ENCODE measurements around the gene KCNH1. TPM values are rescaled to one million over a fixed set of nuclear protein-coding genes. Genes with fewer than 3 reads are reported as not detected.

The KCNH1 gene
- total RNA-seq, 1 donor from 2014 or later, result 6.3 TPM

DNA sequence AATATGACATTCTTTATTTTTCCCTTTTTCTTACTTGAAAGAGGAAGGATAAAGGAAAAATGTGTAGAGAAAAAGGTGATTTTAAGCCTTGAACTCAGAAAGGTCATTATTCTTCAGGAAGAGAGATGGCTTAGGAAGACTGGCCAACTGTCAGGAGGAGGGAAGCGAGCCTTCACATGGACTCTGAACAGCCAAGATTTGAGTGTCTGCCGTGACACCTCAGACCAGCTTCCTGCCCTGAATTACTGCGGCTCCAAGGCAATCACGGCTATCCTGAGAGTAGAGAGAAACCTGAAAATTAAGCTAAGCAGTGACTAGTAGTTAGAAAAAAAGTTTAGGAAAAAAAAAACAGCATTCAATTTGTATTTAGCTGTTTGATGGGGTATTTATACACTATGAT, 314.7 kb downstream of the KCNH1 start:
- H3K4me3 Mint-ChIP-seq (ENCODE audit: unreplicated experiment), result no peak overlapping the region

DNA sequence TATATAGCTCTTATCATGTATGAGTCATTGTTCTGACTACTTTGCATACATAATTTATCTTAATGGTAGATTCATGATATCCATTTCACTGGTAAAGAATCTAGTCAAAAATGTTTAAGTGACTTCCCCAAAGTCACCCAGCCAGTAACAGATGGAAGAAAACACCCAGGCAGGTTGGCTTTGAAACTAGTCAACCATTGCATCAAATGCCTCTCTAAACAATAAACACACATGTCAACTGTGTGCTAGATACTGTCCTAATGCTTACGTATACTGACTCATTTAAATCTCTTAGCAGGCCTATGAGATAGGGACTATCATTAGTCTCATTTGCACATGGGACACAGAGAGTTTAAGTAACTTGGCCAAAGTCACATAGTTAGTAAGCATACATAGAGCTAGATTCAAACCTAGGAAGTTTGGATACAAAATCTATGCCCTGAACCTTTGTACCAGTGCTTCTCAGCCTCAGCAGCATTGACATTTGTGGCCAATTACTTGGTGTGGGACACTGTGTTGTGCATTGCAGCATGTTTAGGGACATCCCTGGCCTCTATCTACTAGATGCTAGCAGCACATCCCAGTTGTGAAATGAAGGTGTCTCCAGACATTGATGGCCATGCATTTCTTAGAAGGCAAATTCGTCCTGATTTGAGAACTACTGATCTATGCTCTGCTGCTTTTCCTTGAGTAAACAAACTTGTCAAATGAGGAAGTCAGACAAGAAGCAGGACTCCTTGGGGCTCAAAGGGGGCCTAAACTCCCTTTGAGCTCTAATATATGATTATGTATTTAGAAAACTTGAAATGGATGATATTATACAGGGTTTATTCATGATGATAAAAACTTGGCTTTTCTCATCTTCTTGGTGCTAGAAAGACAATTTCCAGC, 316.3 kb downstream of the KCNH1 start:
- TF ChIP-seq, protein P1, sequence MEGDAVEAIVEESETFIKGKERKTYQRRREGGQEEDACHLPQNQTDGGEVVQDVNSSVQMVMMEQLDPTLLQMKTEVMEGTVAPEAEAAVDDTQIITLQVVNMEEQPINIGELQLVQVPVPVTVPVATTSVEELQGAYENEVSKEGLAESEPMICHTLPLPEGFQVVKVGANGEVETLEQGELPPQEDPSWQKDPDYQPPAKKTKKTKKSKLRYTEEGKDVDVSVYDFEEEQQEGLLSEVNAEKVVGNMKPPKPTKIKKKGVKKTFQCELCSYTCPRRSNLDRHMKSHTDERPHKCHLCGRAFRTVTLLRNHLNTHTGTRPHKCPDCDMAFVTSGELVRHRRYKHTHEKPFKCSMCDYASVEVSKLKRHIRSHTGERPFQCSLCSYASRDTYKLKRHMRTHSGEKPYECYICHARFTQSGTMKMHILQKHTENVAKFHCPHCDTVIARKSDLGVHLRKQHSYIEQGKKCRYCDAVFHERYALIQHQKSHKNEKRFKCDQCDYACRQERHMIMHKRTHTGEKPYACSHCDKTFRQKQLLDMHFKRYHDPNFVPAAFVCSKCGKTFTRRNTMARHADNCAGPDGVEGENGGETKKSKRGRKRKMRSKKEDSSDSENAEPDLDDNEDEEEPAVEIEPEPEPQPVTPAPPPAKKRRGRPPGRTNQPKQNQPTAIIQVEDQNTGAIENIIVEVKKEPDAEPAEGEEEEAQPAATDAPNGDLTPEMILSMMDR (IDR thresholded peaks at IDR 0.05), result no peak
- H3K36me3 Mint-ChIP-seq (ENCODE audit: low read depth), result peaks cover 1% of the 10 kb centered on the region
- H3K4me1 Mint-ChIP-seq (ENCODE audit: low read depth), result peaks cover 5% of the 10 kb centered on the region
- H3K27me3 Mint-ChIP-seq (ENCODE audit: low read depth), result no peaks in the 10 kb centered on the region
- peaks cover 2% of the 10 kb centered on the region for H3K9me3 Mint-ChIP-seq (ENCODE audit: low read depth)
- H3K4me3 Mint-ChIP-seq (ENCODE audit: unreplicated experiment), result no peak overlapping the region
- DNase-seq (ENCODE audit: low spot score), result no peak
- no peak overlapping the region for H3K27ac Mint-ChIP-seq (ENCODE audit: unreplicated experiment)

More for the DNA sequence above, 314.7 kb downstream of the KCNH1 start:
- no peaks in the 10 kb centered on the region for H3K36me3 Mint-ChIP-seq (ENCODE audit: low read depth)
- H3K9me3 Mint-ChIP-seq (ENCODE audit: low read depth), result no peaks in the 10 kb centered on the region
- TF ChIP-seq, protein P1 (IDR thresholded peaks at IDR 0.05), result no peak
- DNase-seq (ENCODE audit: low spot score), result no peak
- no peaks in the 10 kb centered on the region for H3K27me3 Mint-ChIP-seq (ENCODE audit: low read depth)
- H3K4me1 Mint-ChIP-seq (ENCODE audit: low read depth), result peaks cover 5% of the 10 kb centered on the region
- H3K27ac Mint-ChIP-seq (ENCODE audit: unreplicated experiment), result no peak overlapping the region

DNA sequence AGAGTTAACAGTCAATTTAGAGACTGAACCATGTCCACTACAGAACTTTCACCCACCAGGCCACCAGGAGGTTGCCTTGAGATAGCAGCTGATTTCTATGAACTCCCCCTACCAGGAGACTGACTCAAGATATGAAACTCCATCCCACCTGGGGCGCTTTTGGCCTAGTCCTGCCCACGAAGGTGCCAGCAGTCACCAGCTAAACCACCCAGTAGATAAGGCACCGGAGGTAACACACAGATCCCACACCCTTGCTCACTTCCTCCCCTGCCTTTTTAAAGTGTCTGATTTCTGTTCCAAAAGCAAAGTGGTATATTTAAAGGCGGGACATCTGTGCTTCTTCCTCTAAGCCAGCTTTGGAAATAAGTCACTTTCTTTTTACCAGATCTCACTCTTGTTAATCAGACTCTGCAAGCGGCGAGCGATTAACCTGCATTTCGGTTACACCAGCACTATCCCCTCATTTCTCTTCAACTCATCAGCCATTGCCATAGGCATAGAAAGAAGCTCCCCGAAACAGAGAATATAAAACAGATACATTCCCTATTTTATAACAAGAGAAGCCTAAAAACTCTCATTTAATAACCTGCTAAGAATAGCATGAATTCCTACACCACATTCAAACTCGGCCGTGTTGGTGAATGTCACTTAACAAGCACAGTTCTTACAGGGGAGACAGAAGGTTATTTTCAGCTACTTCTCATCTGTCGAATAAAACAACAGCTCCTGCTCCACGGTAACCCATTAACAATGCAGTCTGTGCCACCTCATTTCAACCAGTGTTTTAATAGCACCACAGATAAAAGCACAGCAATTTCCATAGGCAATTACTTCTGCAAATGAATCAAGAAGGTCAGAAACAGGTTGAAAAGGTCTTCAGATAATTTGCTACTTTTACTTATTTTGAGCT, 318.1 kb downstream of the KCNH1 start:
- peaks cover 2% of the 10 kb centered on the region for H3K9me3 Mint-ChIP-seq (ENCODE audit: low read depth)
- no peak overlapping the region for H3K4me3 Mint-ChIP-seq (ENCODE audit: unreplicated experiment)
- no peak overlapping the region for H3K27ac Mint-ChIP-seq (ENCODE audit: unreplicated experiment)
- H3K27me3 Mint-ChIP-seq (ENCODE audit: low read depth), result no peaks in the 10 kb centered on the region
- TF ChIP-seq, protein P1 (IDR thresholded peaks at IDR 0.05), result no peak
- H3K36me3 Mint-ChIP-seq (ENCODE audit: low read depth), result peaks cover 1% of the 10 kb centered on the region
- peaks cover 5% of the 10 kb centered on the region for H3K4me1 Mint-ChIP-seq (ENCODE audit: low read depth)
- DNase-seq (ENCODE audit: low spot score), result no peak

DNA sequence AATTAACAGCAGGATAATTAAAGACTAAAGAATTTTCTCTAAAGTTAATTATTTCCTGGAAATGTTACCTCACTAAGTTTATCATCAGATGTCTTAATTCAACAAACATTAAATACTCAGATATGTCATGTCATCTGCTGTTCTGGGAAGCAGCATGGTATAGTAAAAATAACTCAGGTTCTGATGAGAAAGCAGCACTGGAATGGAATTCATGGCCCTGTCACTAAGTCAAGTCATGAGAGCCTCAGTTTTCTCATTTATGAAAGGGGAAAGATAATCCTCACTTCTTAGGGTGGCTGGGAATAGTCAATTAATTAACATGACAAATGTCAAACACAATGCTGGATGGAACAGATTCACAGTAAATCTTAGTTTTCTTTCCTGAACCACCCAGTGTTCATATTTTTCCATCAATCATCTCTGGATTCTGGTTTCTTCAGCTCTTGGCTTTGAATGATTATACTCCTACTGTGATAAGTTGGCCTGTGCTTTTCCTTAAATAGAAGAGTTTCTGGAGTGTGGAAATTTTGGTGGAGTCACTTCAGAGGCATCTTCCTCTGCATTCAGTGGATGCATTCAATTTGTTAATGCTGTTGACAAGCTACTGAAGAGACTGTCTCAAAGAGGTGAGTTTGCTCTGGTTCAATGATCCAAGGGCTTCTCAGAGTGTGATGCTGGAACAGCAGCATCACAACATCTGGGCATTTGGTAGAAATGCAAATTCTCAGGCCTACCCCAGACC, 319.4 kb downstream of the KCNH1 start:
- H3K27me3 Mint-ChIP-seq (ENCODE audit: low read depth), result no peaks in the 10 kb centered on the region
- no peak overlapping the region for H3K4me3 Mint-ChIP-seq (ENCODE audit: unreplicated experiment)
- peaks cover 5% of the 10 kb centered on the region for H3K4me1 Mint-ChIP-seq (ENCODE audit: low read depth)

More for the DNA sequence above, 319.4 kb downstream of the KCNH1 start:
- TF ChIP-seq, protein P1 (IDR thresholded peaks at IDR 0.05), result no peak
- Mint-ChIP-seq H3K27ac (ENCODE audit: unreplicated experiment) (no peak overlapping the region), H3K9me3 (ENCODE audit: low read depth) (peaks cover 9% of the 10 kb centered on the region), H3K36me3 (ENCODE audit: low read depth) (peaks cover 1% of the 10 kb centered on the region)
- DNase-seq (ENCODE audit: low spot score), result no peak
